HepG2 (cell line): Measurements from ENCODE around the gene SMIM14. TPM values are rescaled to one million over a fixed set of nuclear protein-coding genes. Genes with fewer than 3 reads are reported as not detected.

Experiments
- ATAC-seq: fragments of 200-7000 bp; cut with Tn5 transposase; 3 replicates; pipeline ENCODE4 v1.9.1; 2020; ENCODE audit warnings: mild to moderate bottlenecking, moderate library complexity
- BruUV-seq: library from RNA; stranded (reverse); fragments of 400-500 nt; replicated peaks from 2 replicates; lab custom pipeline; 2021; lab: Mats Ljungman, UMichigan
- CTCF ChIA-PET: fragments of 300-600 bp; formaldehyde crosslinking; extraction: SDS; loops from one replicate; lab custom pipeline; 2021; ENCODE audit warnings: low total read pairs, inconsistent platforms, low intra/inter-chr PET ratio; lab: Yijun Ruan, JAX
- POLR2A ChIA-PET: fragments of 350-600 bp; sonication (Branson Sonifier 250); formaldehyde crosslinking; loops from one replicate; lab custom pipeline; 2020; ENCODE audit warnings: antibody characterized with exemption, inconsistent platforms; lab: Yijun Ruan, JAX
- DNase-seq: peaks from one replicate; pipeline ENCODE4 v3.0.0-alpha.2; 2015; ENCODE audit warnings: low spot score
- FAIRE-seq: peaks from 3 replicates; lab custom pipeline; 2011; peaks lifted over from hg19 to GRCh38; lab: Jason Lieb, UNC
- H2AFZ ChIP-seq: one replicate; pipeline ENCODE4 v1.6.1; 2011; ENCODE audit warnings: low read length, inconsistent platforms
- H3K27ac ChIP-seq: fragments of 300-600 bp; 3 replicates; pipeline ENCODE4 v1.8.0; 2011; ENCODE audit warnings: mixed run types, mild to moderate bottlenecking, mixed read lengths, low read length, inconsistent platforms; ENCODE audit not compliant: insufficient read depth; ENCODE audit errors: extremely low read length
- H3K27me3 ChIP-seq, 2 experiments: fragments of 200-600 bp in 1 of 2; 2 replicates in 1 of 2; 3 replicates in 1 of 2; pipeline versions ENCODE4 v1.6.0 to v1.8.0; 2011; ENCODE audit warnings: low read length in 2 of 2, mild to moderate bottlenecking in 2 of 2, moderate library complexity in 2 of 2, inconsistent platforms in 1 of 2; ENCODE audit not compliant: insufficient read depth in 2 of 2, control insufficient read depth in 1 of 2
- H3K36me3 ChIP-seq, 2 experiments: fragments of 200-600 bp in 1 of 2; replicated peaks in 1 of 2; 2 replicates in 1 of 2; 3 replicates in 1 of 2; pipeline versions ENCODE4 v1.5.1 to v1.8.0; 2011; ENCODE audit warnings: low read length in 2 of 2, inconsistent platforms in 1 of 2; ENCODE audit not compliant: insufficient read depth in 2 of 2, control insufficient read depth in 1 of 2
- H3K4me1 ChIP-seq: 2 replicates; pipeline ENCODE4 v1.5.1; 2012; ENCODE audit warnings: low read length, inconsistent platforms; ENCODE audit not compliant: insufficient read depth
- H3K4me2 ChIP-seq: 2 replicates; pipeline ENCODE4 v1.6.0; 2011; ENCODE audit warnings: low read depth, low read length, inconsistent platforms
- H3K4me3 ChIP-seq, 3 experiments: fragments of 200-600 bp in 1 of 3; sonication (generic), shearing (Covaris generic) in 1 of 3; replicated peaks in 1 of 3; 2 replicates each; pipeline ENCODE4 v1.5.1; 2011 to 2016; ENCODE audit warnings: low read length in 3 of 3, inconsistent platforms in 2 of 3, low read depth in 2 of 3, mild to moderate bottlenecking in 2 of 3, control low read depth in 1 of 3, mixed read lengths in 1 of 3; ENCODE audit not compliant: insufficient read depth in 1 of 3
- H3K79me2 ChIP-seq: one replicate; pipeline ENCODE4 v1.6.1; 2011; ENCODE audit warnings: low read length, inconsistent platforms; ENCODE audit not compliant: insufficient read depth
- H3K9ac ChIP-seq: 2 replicates; pipeline ENCODE4 v1.6.0; 2011; ENCODE audit warnings: mild to moderate bottlenecking, low read depth, low read length, inconsistent platforms; ENCODE audit not compliant: insufficient read depth
- H3K9me3 ChIP-seq: 2 replicates; pipeline ENCODE4 v1.5.1; 2012; ENCODE audit warnings: mild to moderate bottlenecking, low read length
- H4K20me1 ChIP-seq: 2 replicates; pipeline ENCODE4 v1.6.0; 2011; ENCODE audit warnings: inconsistent platforms, mild to moderate bottlenecking, low read length, moderate library complexity; ENCODE audit not compliant: insufficient read depth
- DMTF1 ChIP-seq: sonication (generic); formaldehyde crosslinking; IDR thresholded peaks from 2 replicates; pipeline ENCODE4 v1.4.0; 2020; ENCODE audit warnings: mild to moderate bottlenecking, missing genetic modification reagents
- KLF9 ChIP-seq: IDR thresholded peaks from 2 replicates; pipeline ENCODE4 v1.6.1; 2016; ENCODE audit warnings: low read depth
- NCOA2 ChIP-seq: sonication (generic); formaldehyde crosslinking; IDR thresholded peaks from 2 replicates; pipeline ENCODE4 v1.8.0; 2022; ENCODE audit warnings: inconsistent platforms
- POLR2AphosphoS2 ChIP-seq: IDR thresholded peaks from 2 replicates; pipeline ENCODE4 v1.6.1; 2011; ENCODE audit warnings: low read depth, low read length, improper control_type of control experiment
- ZNF160 ChIP-seq: sonication (generic); formaldehyde crosslinking; IDR thresholded peaks from 2 replicates; pipeline ENCODE4 v1.8.0; 2022; ENCODE audit warnings: mild to moderate bottlenecking, inconsistent platforms, missing genetic modification reagents
- ZNF337 ChIP-seq: sonication (generic); formaldehyde crosslinking; IDR thresholded peaks from 2 replicates; pipeline ENCODE4 v1.5.1; 2020; ENCODE audit warnings: missing genetic modification reagents, low read depth, mild to moderate bottlenecking, borderline replicate concordance
- ZNF430 ChIP-seq: sonication (generic); formaldehyde crosslinking; IDR thresholded peaks from 2 replicates; pipeline ENCODE4 v1.9.0; 2021; ENCODE audit warnings: mild to moderate bottlenecking, missing genetic modification reagents
- WGBS: methylation state at CpG from one replicate; pipeline ENCODE4 v1.1.6; 2017; ENCODE audit warnings: low lambda C conversion rate; 5-methylcytosine and 5-hydroxymethylcytosine counted together
- in situ Hi-C: cut with HindIII; loops from 2 replicates; pipeline ENCODE4 v1.10.0; 2017; ENCODE audit warnings: low pct_unique_long_range_greater_than_20kb; ENCODE audit not compliant: extremely low pct_ligation_motif_present
- intact Hi-C: fragments of 100-400 bp; cut with micrococcal nuclease; formaldehyde crosslinking; loops from one replicate; pipeline ENCODE4 v1.10.0; 2022; ENCODE audit not compliant: unreplicated experiment
- polyA plus RNA-seq, 8 experiments: library from polyadenylated mRNA; depleted of rRNA in 3 of 8; stranded (reverse) in 7 of 8; unstranded in 1 of 8; fragments of >200 nt; fragmentation: Illumina TruSeq in 4 of 8; extraction: Trizol in 4 of 8; gene quantifications; 2 replicates each; pipeline versions ENCODE4 v1.2.1 to v1.2.3, GENCODE V29; 2011 to 2016; ENCODE audit warnings: low read depth in 4 of 8, missing spikeins in 1 of 8, mixed read lengths in 1 of 8; ENCODE audit not compliant: insufficient read depth in 1 of 8
- total RNA-seq, 5 experiments: library from RNA; depleted of rRNA; stranded (reverse); fragments of >200 nt; fragmentation: Illumina TruSeq; extraction: Trizol; gene quantifications; 2 replicates each; pipeline ENCODE4 v1.2.3, GENCODE V29; 2016; ENCODE audit warnings: low read depth in 1 of 5

SMIM14 gene
- total and polyA plus RNA-seq, 2 of the 13 experiments (the other 11 are each of a cell fraction or from before 2014, with no cell fraction given), result 16.3 to 28.1 TPM

- ChIA-PET POLR2A (interaction anchor here (1.3 kb wide), 1 partner anchor 81 kb away, joined by 3 read pairs; the partner anchor contains the start of gene UGDH), CTCF (no interaction called here)
- no peaks in the 10 kb centered on the region for H4K20me1 ChIP-seq
- H2AFZ ChIP-seq, result no peak overlapping the region
- intact Hi-C loops (no loop called here), in situ Hi-C loops (no loop called here)
- H3K27me3 ChIP-seq, result no peaks in the 10 kb centered on the region
- no peak overlapping the region for H3K9ac ChIP-seq
- no peaks in the 10 kb centered on the region for H3K79me2 ChIP-seq
- no peak overlapping the region for H3K4me3 ChIP-seq
- H3K4me2 ChIP-seq, result no peak overlapping the region
- peaks cover 33% of the 10 kb centered on the region for H3K4me1 ChIP-seq
- no peak overlapping the region for H3K27ac ChIP-seq
- H3K9me3 ChIP-seq, result peaks cover 6% of the 10 kb centered on the region; the same call in 1 of the 2 replicates
- FAIRE-seq (no peak), DNase-seq (no peak), ATAC-seq (no peak)
- no peaks in the 10 kb centered on the region for H3K36me3 ChIP-seq
- no TSS peak for BruUV-seq
- TF ChIP-seq NCOA2, result no peak
These were observed 30.2 kb downstream of the SMIM14 start for GRCh38 chr4:39608451-39608850.

GRCh38 chr4:39606747-39607146 is 31.9 kb downstream of the SMIM14 start:
- TF ChIP-seq ZNF430 (CRISPR knock-in tag), result no peak
- TF ChIP-seq ZNF160 (CRISPR knock-in tag), result peak; percentile 98
- no peak for TF ChIP-seq POLR2AphosphoS2
- no peak for TF ChIP-seq KLF9 (CRISPR knock-in tag)
- TF ChIP-seq DMTF1 (CRISPR knock-in tag), result no peak
- TF ChIP-seq ZNF337 (CRISPR knock-in tag), result no peak
- no peaks in the 10 kb centered on the region for H3K79me2 ChIP-seq
- H3K4me2 ChIP-seq, result no peak overlapping the region
- CTCF ChIA-PET, result no interaction called here
- H2AFZ ChIP-seq, result no peak overlapping the region
- H3K4me1 ChIP-seq, result peaks cover 16% of the 10 kb centered on the region
- no peaks in the 10 kb centered on the region for H3K36me3 ChIP-seq
- WGBS, result 98% methylated on average over 2 of the region's 2 CpGs
- no peaks in the 10 kb centered on the region for H3K27me3 ChIP-seq
- DNase-seq, result no peak
- POLR2A ChIA-PET, result no interaction called here
- H4K20me1 ChIP-seq, result no peaks in the 10 kb centered on the region
- H3K27ac ChIP-seq, result no peak overlapping the region
- H3K9me3 ChIP-seq, result peaks cover 6% of the 10 kb centered on the region; the same call in 1 of the 2 replicates
- no peak overlapping the region for H3K9ac ChIP-seq
- H3K4me3 ChIP-seq, result no peak overlapping the region
- in situ Hi-C loops, result no loop called here
- BruUV-seq, result no TSS peak
- intact Hi-C loops, result no loop called here
- FAIRE-seq, result no peak
- no peak for ATAC-seq
